ENCODE results near the gene PLRG1. TPM values are rescaled to one million over a fixed set of nuclear protein-coding genes. Genes with fewer than 3 reads are reported as not detected.

The PLRG1 gene
- total RNA-seq, 1 experiment from 2014 or later = 104 TPM

DNA sequence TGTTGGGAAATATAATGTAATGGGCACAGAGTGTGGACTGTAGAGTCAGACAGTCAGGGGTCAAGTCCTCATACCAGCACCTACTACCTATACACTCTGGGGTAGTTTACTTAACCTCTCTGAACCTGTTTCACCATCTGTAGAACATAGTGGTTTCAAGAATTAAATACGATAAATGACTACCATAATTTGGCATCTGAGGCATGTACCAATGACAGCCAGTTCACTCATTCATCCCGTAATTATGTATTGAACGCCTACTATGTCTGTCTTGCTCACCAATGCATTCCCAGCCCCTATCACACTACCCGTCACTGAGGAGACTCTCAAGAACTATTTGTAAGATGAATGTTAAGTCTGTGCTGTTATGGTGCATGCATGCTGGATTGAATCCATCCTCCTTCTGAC lies 10.6 kb upstream of the PLRG1 start:
- H3K4me3 ChIP-seq (ENCODE audit: insufficient read depth, low read depth, low read length) = no peak overlapping the region
- no peaks in the 10 kb centered on the region for H3K36me3 ChIP-seq (replicated peaks; ENCODE audit: control insufficient read depth, insufficient read depth, low read length)
- no peak for DNase-seq
- no peaks in the 10 kb centered on the region for H3K27me3 ChIP-seq (ENCODE audit: control insufficient read depth, insufficient read depth, low read length)

DNA sequence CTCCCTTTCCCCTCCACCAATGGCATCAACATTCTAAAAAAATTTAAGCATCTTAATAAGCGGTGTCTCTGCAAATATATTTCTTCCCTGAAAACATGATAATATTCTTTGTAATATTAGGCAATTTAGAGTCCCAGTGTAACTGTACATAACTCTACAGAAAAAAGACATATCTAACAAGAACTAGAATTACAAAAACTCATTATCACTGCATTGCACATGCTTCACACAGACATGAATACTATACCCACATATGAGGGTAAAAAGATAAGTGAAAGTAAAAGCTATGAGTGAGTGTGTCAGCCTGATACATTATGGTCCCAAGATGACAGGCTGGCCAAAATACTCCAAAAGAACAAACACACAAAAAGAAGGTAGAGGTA lies 10.2 kb upstream of the PLRG1 start:
- Histone ChIP-seq H3K27me3 (ENCODE audit: control insufficient read depth, insufficient read depth, low read length) (no peaks in the 10 kb centered on the region), H3K4me3 (ENCODE audit: insufficient read depth, low read depth, low read length) (no peak overlapping the region)
- no peak for DNase-seq

DNA sequence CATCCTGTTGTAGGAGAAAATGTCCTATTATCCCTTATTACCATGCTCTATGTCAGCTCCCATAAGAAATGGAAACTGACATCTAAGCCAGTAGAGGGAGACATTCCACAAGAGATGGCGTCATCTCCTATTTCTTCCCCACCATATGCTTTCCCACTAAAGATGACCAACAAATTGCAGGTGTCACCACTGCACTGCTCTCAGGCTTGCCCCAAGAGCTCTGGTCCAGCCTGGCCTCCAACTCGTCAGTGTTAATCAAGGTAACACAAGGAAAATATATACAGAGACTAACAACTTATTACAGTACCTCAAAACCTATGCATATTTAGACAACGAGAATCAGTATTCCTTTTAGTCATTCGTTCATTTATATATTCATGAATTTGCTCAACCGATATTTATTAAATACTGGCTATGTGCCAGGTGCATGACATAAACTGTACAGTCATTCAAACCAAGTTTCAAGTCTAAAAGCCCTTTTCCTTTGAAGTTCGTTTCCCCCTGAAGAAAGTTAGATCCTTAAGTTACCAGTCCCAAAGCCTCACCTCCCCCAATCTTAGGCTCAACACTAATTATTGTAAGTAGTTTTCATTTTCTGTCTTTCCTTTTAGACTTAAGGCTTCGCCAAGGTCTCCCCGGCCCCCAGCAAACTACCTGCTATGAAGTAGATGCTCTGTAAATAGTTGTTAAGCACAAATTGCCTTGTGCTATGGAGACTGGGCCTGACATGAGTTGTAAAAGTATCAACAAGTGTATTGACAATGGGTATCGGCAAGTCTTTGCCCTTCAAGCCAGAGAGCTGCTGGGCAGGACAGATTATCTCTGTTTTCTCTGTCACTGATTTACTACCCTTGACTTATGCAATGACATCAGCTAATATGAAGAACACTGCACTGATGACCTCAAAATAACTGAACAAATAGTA lies 9.6 kb upstream of the PLRG1 start:
- Histone ChIP-seq H3K27me3 (ENCODE audit: control insufficient read depth, insufficient read depth, low read length) (no peaks in the 10 kb centered on the region), H3K36me3 (replicated peaks; ENCODE audit: control insufficient read depth, insufficient read depth, low read length) (no peaks in the 10 kb centered on the region), H3K4me3 (ENCODE audit: insufficient read depth, low read depth, low read length) (no peak overlapping the region)
- peak; percentile 27 for DNase-seq

More for the DNA sequence above, 10.2 kb upstream of the PLRG1 start:
- no peaks in the 10 kb centered on the region for H3K36me3 ChIP-seq (replicated peaks; ENCODE audit: control insufficient read depth, insufficient read depth, low read length)

DNA sequence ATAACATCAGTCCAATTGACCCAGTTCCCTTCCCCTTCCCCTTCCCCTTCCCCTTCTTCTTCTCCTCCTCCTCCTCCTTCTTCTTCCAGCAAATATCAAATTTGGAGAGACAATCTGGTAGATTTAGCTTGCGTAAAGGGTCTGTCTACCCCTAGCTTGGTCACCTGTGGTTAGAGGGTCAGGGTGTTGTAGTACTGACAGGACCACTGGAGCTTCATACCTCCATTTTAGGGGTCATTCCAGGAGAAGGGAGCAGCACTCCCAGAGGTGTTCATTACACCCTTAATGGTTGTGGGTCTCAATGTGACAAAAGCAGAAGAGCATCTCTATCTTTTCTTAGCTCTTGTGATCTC lies 8.9 kb upstream of the PLRG1 start:
- DNase-seq = no peak
- no peak overlapping the region for H3K4me3 ChIP-seq (ENCODE audit: insufficient read depth, low read depth, low read length)
- no peaks in the 10 kb centered on the region for H3K27me3 ChIP-seq (ENCODE audit: control insufficient read depth, insufficient read depth, low read length)
- no peaks in the 10 kb centered on the region for H3K36me3 ChIP-seq (replicated peaks; ENCODE audit: control insufficient read depth, insufficient read depth, low read length)

DNA sequence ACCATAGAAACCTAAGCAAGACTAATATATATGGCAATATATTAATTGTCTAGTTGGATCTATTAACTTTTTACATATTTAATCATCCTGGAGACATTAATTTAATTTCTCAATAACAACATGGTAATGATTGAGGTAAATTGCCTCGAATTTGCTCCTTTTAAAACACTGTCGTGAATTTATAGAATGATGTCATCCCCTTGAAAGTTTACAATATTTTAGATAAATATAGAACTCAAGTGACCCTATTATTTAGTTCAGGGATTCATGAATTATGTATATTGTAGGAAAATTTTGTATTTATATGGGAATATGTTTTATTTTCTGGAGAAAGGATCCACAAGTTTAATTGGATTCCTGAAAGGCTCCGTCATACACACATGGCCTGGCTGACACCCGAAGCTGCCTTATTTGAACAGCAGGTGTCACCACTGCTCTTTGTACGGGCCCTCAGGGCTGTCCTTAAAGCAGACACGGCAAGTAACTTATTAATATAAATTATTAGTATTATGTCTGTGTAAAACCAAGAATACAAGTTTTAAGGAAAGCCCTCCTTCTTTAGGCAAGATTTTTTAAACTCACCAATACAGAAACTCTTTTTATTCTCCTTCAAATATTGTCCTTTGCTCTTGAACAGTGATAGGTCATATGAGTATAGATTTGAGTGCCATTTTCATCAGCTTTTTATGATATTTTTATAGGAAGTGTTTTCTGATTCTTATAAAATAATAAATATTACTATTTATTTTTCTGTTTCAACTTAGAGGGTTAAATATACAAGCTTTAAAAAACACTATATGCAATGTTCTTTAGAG lies 1.9 kb upstream of the PLRG1 start:
- no peak overlapping the region for H3K4me3 ChIP-seq (ENCODE audit: insufficient read depth, low read depth, low read length)
- peaks cover under 1% of the 10 kb centered on the region; the same call in 1 of the 2 replicates for H3K36me3 ChIP-seq (replicated peaks; ENCODE audit: control insufficient read depth, insufficient read depth, low read length)
- peak; percentile 25 for DNase-seq
- H3K27me3 ChIP-seq (ENCODE audit: control insufficient read depth, insufficient read depth, low read length) = no peaks in the 10 kb centered on the region

DNA sequence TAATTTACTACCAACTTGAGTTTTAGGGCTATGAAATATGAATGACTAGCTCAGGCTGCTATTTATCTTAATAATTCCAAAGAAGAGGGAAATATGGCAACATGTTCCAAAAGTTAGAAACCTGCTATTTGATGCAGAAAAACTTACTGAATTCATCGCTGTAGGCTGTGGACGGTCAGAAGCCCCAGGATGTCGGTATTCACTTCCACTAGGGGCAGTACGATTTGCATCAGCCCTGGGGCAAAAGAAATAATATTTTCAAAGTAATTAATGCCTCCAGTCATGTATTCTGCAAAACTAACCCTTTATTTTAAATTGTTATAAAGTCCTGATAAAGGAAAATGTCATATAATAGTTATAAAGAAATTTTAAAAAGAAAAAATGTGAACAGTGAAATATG lies 4.5 kb downstream of the PLRG1 start:
- Histone ChIP-seq H3K27me3 (ENCODE audit: control insufficient read depth, insufficient read depth, low read length) (no peaks in the 10 kb centered on the region), H3K4me3 (ENCODE audit: insufficient read depth, low read depth, low read length) (no peak overlapping the region), H3K36me3 (replicated peaks; ENCODE audit: control insufficient read depth, insufficient read depth, low read length) (peaks cover 25% of the 10 kb centered on the region)
- DNase-seq = no peak

DNA sequence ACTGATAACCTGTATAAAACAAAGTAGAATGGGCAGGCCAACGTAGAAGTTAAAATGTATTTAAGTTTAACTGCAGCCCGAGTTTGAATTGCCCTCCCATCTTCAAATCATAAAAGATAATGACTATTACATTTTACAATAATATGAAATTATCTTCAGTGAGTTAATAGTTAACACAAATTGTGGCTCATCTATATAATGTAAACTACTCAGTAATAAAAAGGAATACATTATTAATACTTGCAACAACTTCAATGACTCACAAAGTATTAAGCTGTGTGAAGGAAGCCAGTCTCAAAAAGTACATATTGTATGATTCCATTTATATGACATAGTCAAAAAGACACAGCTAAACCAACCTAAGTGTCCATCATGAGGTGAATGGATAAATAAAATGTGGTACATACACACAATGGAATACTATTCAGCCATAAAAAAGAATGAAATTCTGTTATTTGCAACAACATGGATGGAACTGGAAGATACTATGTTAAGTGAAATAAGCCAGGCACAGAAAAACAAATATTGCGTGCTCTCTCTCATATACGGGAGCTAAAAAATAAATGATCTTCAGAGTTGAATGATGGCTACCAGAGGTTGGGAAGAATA lies 7.8 kb downstream of the PLRG1 start:
- no peak for DNase-seq
- Histone ChIP-seq H3K27me3 (ENCODE audit: control insufficient read depth, insufficient read depth, low read length) (no peaks in the 10 kb centered on the region), H3K36me3 (replicated peaks; ENCODE audit: control insufficient read depth, insufficient read depth, low read length) (peaks cover 43% of the 10 kb centered on the region), H3K4me3 (ENCODE audit: insufficient read depth, low read depth, low read length) (no peak overlapping the region)

DNA sequence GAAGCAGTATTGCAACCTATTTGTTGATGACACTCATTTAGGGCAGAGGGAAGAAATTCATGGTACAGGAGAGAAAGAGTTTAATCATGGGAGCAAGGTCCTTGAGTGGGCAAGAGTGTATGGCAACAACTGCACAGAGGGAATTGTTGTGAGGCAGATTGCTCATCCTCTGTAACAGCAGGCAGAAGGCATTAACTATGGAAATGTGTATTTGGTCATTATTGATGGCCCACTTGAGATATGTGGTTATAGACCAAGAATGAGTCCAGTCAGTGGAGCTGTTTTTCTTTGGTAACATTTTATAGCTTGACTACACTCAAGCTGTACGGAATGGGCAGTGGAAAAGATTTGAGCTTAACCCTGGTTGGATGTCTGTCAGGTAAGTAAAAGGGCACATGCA lies 15.9 kb downstream of the PLRG1 start:
- no peak for DNase-seq
- Histone ChIP-seq H3K36me3 (replicated peaks; ENCODE audit: control insufficient read depth, insufficient read depth, low read length) (peaks cover 10% of the 10 kb centered on the region), H3K4me3 (ENCODE audit: insufficient read depth, low read depth, low read length) (no peak overlapping the region), H3K27me3 (ENCODE audit: control insufficient read depth, insufficient read depth, low read length) (no peaks in the 10 kb centered on the region)

DNA sequence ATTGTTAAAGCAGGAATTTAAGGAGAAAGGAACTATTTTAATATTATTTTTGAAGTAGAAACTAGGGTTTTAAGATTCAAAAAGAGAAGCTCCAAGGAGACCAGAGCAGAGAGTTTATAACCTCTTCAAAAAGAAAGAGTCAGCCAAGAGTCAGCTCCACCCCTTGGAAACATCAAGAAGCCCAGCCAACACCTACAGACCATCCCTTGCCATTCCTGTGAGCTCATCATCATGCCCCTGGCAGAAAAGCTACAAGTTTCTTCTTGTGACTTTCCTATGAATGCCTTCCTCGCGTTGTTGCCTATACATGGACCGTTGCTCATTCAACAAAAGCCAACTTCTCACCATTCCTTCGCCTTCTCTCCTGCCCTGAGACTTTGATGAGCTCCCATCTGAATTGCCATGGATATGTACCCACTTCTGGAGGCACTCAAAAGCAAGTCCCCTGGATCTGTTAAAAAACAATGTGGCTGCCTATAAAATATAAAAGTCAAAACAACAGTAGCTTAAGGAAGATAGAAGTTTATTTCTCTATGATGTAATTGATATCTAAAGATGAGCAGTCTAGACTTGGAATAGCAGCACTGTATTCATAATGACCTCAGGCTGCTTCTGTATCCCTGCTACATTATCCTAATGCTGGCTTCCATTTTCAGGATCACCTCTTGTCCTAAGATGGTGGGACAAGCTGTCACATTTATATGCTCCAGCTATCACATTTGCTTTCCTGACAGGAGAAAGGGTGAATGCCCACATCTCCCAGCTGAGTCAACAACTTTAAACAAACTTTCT lies 20.3 kb downstream of the PLRG1 start:
- no peaks in the 10 kb centered on the region for H3K27me3 ChIP-seq (ENCODE audit: control insufficient read depth, insufficient read depth, low read length)
- no peak overlapping the region for H3K4me3 ChIP-seq (ENCODE audit: insufficient read depth, low read depth, low read length)
- no peak for DNase-seq
- no peaks in the 10 kb centered on the region for H3K36me3 ChIP-seq (replicated peaks; ENCODE audit: control insufficient read depth, insufficient read depth, low read length)

DNA sequence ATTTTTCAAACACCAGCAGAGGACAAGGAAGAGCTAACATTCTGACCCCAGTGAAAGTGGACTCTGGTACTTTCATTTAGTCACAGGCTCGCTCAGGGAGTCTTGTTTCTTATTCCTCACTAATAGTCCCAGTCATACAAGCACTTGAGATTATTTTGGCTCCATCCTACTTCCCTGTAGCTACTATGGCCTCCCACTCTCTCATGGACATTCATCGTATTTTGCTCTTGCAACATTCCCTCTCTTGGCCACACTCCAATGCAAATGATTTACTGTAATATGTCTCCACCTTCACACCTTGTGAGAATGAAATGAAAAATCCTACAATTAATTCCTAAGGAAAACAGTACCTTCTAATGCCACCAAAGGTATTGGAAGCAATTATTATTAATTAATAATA lies 21.3 kb downstream of the PLRG1 start:
- no peaks in the 10 kb centered on the region for H3K27me3 ChIP-seq (ENCODE audit: control insufficient read depth, insufficient read depth, low read length)
- DNase-seq = no peak
- H3K4me3 ChIP-seq (ENCODE audit: insufficient read depth, low read depth, low read length) = no peak overlapping the region
- H3K36me3 ChIP-seq (replicated peaks; ENCODE audit: control insufficient read depth, insufficient read depth, low read length) = no peaks in the 10 kb centered on the region

DNA sequence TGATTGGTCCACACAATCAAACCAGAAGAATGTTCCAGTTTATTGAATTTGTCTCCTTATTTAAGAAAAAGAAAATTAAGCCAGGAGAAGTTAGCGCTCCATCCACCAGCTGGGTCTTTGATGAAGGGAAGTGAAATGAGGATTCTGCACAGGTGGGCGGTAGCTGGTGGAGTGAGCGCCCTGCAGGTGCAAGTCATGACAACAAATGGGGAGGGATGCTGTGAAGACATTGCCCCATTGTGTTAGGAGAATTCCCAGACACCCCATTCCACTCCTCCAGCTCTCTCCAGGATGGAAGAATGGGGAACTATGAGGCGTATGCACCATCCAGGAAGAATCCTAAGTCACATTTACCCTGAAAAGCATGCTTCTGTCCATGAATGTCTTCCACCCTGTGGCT lies 22.9 kb downstream of the PLRG1 start:
- H3K27me3 ChIP-seq (ENCODE audit: control insufficient read depth, insufficient read depth, low read length) = no peaks in the 10 kb centered on the region
- no peaks in the 10 kb centered on the region for H3K36me3 ChIP-seq (replicated peaks; ENCODE audit: control insufficient read depth, insufficient read depth, low read length)
- no peak overlapping the region for H3K4me3 ChIP-seq (ENCODE audit: insufficient read depth, low read depth, low read length)
- DNase-seq = peak; percentile 15

DNA sequence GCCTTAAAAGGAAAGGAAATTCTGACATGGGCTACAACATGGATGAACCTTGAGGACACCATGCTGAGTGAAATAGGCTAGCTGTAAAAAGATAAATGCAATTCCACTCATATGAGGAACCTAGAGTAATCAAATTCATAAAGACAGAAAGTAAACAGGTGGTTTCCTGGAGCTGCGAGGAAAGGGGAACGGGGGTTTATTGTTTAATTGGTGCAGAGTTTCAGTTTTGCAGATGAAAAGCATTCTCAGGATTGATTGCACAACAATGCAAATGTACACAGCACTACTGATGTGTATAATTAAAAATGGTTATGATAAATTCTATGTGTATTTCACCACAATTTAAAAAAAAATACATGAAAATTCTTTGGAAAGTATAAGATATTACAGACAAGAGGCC lies 24.0 kb downstream of the PLRG1 start:
- no peaks in the 10 kb centered on the region for H3K36me3 ChIP-seq (replicated peaks; ENCODE audit: control insufficient read depth, insufficient read depth, low read length)
- no peaks in the 10 kb centered on the region for H3K27me3 ChIP-seq (ENCODE audit: control insufficient read depth, insufficient read depth, low read length)
- H3K4me3 ChIP-seq (ENCODE audit: insufficient read depth, low read depth, low read length) = no peak overlapping the region
- DNase-seq = no peak

DNA sequence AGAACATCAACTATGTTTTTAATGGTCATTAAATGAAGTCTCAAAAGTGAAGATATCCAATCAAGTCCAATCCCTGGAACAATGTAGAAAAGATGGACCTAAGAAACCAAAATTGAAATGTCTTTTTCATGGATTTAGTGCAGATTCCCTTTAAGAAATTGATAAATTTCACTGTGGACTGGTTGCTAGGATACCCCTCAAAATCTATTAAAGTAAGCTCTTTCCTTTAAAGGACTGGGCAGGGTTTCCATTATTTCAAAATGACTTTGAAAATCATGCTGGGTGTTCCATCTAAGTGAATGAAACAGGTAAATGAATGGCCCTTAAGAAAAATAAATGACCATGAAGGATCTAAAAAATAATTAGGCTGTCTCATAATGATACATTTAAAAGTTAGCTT lies 28.6 kb downstream of the PLRG1 start:
- H3K27me3 ChIP-seq (ENCODE audit: control insufficient read depth, insufficient read depth, low read length) = no peaks in the 10 kb centered on the region
- no peaks in the 10 kb centered on the region for H3K36me3 ChIP-seq (replicated peaks; ENCODE audit: control insufficient read depth, insufficient read depth, low read length)
- H3K4me3 ChIP-seq (ENCODE audit: insufficient read depth, low read depth, low read length) = no peak overlapping the region
- no peak for DNase-seq

DNA sequence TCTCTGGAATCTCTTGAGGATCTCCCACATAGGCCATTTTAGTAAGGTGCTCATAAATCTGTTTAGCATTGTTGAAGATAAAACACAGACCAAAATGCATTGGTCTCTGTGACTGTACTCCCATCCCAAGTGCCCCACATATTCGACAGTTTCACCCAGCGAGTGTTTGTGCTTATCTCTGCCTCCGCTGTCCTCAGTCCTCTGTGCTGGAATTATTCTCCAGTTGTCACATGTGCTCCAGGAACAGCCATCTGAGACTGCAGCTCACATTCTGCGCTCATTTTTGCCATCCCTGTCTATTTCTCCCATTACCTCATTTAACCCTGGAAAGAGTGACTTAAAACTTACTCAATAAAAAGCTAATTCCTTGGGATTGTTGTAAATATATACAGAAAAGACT lies 31.0 kb downstream of the PLRG1 start:
- Histone ChIP-seq H3K36me3 (replicated peaks; ENCODE audit: control insufficient read depth, insufficient read depth, low read length) (no peaks in the 10 kb centered on the region), H3K27me3 (ENCODE audit: control insufficient read depth, insufficient read depth, low read length) (no peaks in the 10 kb centered on the region), H3K4me3 (ENCODE audit: insufficient read depth, low read depth, low read length) (no peak overlapping the region)
- DNase-seq = no peak

Measured in H7 (cell line).